ENCODE data around the gene MXD3. TPM values are rescaled to one million over a fixed set of nuclear protein-coding genes. Genes with fewer than 3 reads are reported as not detected.
"Not testable (repeated sequence)": the region's sequence is repeated elsewhere in the genome, so short reads cannot be mapped to it uniquely, and the experiment has no call there.

Gene MXD3
- total and polyA plus RNA-seq, 8 donors, result 6.8 to 86.9 (median 20.4) TPM

GRCh38 chr5:177307544-177308363 lies 3.9 kb downstream of the MXD3 start:
- intact Hi-C loops (cut with DNase I; ENCODE audit: low total_unique reads), result no loop called here
- no peak for TF ChIP-seq POLR2A (IDR thresholded peaks at IDR 0.05)
- TF ChIP-seq, protein P1, sequence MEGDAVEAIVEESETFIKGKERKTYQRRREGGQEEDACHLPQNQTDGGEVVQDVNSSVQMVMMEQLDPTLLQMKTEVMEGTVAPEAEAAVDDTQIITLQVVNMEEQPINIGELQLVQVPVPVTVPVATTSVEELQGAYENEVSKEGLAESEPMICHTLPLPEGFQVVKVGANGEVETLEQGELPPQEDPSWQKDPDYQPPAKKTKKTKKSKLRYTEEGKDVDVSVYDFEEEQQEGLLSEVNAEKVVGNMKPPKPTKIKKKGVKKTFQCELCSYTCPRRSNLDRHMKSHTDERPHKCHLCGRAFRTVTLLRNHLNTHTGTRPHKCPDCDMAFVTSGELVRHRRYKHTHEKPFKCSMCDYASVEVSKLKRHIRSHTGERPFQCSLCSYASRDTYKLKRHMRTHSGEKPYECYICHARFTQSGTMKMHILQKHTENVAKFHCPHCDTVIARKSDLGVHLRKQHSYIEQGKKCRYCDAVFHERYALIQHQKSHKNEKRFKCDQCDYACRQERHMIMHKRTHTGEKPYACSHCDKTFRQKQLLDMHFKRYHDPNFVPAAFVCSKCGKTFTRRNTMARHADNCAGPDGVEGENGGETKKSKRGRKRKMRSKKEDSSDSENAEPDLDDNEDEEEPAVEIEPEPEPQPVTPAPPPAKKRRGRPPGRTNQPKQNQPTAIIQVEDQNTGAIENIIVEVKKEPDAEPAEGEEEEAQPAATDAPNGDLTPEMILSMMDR (IDR thresholded peaks at IDR 0.05), result no peak
- H3K9me3 ChIP-seq, result no peaks in the 10 kb centered on the region
- H3K36me3 ChIP-seq, result peaks cover 23 to 35% (median 30%) of the 10 kb centered on the region in 4 donors
- peak overlapping the region in 3 of 5 donors; percentile 19 to 88 (median 72) for H3K27ac ChIP-seq
- peaks cover 43 to 86% (median 68%) of the 10 kb centered on the region in 4 donors for H3K4me1 ChIP-seq
- no peaks in the 10 kb centered on the region for H3K27me3 ChIP-seq
- no peak for DNase-seq
- H3K4me3 ChIP-seq, result peak overlapping the region in 2 of 4 donors; percentile 11 to 27
- WGBS, 5 donors, result 79 to 88% (median 85%) methylated on average over 22 to 43 of the region's 43 CpGs

- TF ChIP-seq EP300 (IDR thresholded peaks at IDR 0.05), result no peak
- TF ChIP-seq POLR2AphosphoS5 (IDR thresholded peaks at IDR 0.05), result peak in 1 of 3 donors; percentile 11
- H3K4me3 ChIP-seq, result peak overlapping the region in 3 of 4 donors; percentile 7 to 84 (median 27)
- intact Hi-C loops (cut with DNase I; ENCODE audit: low total_unique reads), result no loop called here
- peaks cover 23 to 39% (median 30%) of the 10 kb centered on the region in 4 donors for H3K36me3 ChIP-seq
- peaks cover 45 to 86% (median 69%) of the 10 kb centered on the region in 4 donors for H3K4me1 ChIP-seq
- DNase-seq, result peak in 1 of 2 donors; percentile 36
- 72 to 82% (median 79%) methylated on average over 14 to 15 of the region's 15 CpGs for WGBS, 5 donors
- H3K9me3 ChIP-seq, result no peaks in the 10 kb centered on the region
- peak overlapping the region in 3 of 5 donors; percentile 19 to 88 (median 72) for H3K27ac ChIP-seq
- H3K27me3 ChIP-seq, result no peaks in the 10 kb centered on the region
Observed at GRCh38 chr5:177306674-177307543, 4.8 kb downstream of the MXD3 start.

DNA sequence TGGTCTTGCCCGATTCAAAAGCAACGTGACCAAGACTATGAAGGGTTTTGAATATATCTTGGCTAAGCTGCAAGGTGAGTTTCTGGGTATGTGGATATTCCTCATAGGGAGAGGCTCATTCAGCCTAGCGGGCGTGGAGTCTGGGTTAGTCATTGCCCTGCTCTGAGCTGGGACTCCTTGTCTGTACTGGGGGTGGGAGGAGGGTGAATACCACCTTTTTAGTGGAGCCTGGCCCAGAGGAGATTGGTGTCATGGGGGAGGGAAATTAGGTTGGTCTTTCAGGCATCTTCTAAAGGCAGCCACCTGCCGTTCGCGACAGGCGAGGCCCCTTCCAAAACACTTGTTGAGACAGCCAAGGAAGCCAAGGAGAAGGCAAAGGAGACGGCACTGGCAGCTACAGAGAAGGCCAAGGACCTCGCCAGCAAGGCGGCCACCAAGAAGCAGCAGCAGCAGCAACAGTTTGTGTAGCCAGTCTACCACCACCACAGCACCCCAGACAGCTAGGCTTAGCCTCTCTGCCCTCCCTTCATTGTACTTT lies 5.5 kb downstream of the MXD3 start:
- intact Hi-C loops (cut with DNase I; ENCODE audit: low total_unique reads); H3K9me3 ChIP-seq; H3K27me3 ChIP-seq; DNase-seq: not testable (repeated sequence)
- Histone ChIP-seq H3K36me3 (peaks cover 23 to 46% (median 33%) of the 10 kb centered on the region in 4 donors), H3K27ac (peak overlapping the region in 2 of 5 donors; percentile 72 to 88), H3K4me1 (peaks cover 45 to 86% (median 69%) of the 10 kb centered on the region in 4 donors), H3K4me3 (peak overlapping the region in 2 of 4 donors; percentile 84 to 88)
- 76 to 81% (median 78%) methylated on average over 9 to 11 of the region's 11 CpGs for WGBS, 5 donors

DNA sequence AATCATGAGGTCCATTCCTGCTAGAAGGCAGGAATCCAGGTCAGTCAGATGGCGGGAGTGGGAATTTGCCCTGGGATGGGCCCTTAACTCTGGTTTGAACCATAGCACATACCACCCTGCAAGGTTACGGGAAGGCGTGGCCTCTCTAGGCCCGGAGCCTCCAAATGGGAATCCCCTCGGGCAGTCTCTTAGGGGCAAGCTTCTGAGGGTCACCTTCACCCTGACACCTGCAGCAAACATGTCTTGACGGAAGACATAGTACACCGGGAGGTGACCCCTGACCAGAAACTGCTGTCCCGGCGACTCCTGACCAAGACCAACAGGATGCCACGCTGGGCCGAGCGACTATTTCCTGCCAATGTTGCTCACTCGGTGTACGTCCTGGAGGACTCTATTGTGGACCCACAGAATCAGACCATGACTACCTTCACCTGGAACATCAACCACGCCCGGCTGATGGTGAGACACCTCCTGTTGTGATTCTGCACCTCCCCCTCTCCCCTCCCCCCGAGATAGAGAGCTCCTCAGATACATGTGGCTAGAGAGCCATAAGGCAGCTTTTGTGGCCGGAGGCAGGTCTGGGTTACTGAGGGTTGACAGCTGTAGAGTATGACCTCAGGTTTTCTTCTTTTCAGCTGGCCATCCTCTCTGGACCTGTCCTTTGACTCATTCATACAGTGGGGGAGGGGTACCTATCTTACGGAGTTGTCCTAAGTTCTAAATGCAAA lies 7.1 kb downstream of the MXD3 start:
- WGBS, 5 donors, result 13 to 28% (median 21%) methylated on average over 15 to 19 of the region's 19 CpGs
- Histone ChIP-seq H3K27ac (peak overlapping the region; percentile 86 to 92 (median 88)), H3K9me3 (no peaks in the 10 kb centered on the region), H3K4me3 (peak overlapping the region; percentile 73 to 95 (median 86)), H3K4me1 (peaks cover 52 to 86% (median 69%) of the 10 kb centered on the region in 4 donors), H3K36me3 (peaks cover 23 to 47% (median 35%) of the 10 kb centered on the region in 4 donors), H3K27me3 (no peaks in the 10 kb centered on the region)
- DNase-seq, result no peak
- TF ChIP-seq POLR2AphosphoS5 (IDR thresholded peaks at IDR 0.05) (no peak), EP300 (IDR thresholded peaks at IDR 0.05) (no peak), POLR2A (IDR thresholded peaks at IDR 0.05) (no peak)
- TF ChIP-seq, protein P1 (IDR thresholded peaks at IDR 0.05), result no peak
- intact Hi-C loops (cut with DNase I; ENCODE audit: low total_unique reads), result no loop called here

Measured in stomach (tissue), 9 donors.